Gastroesophageal sphincter (tissue), 4 donors: ENCODE results near the gene CCDC57. TPM values are rescaled to one million over a fixed set of nuclear protein-coding genes. Genes with fewer than 3 reads are reported as not detected.

Experiments
- ATAC-seq: fragments of 150-250 bp; one replicate; pipeline ENCODE4 v1.9.1; 2016; ENCODE audit warnings: mild to moderate bottlenecking, moderate library complexity
- H3K27ac ChIP-seq, 4 donors: fragments of 200-600 bp; sonication (generic) in 3 of 4; 1 replicate in 3 of 4; 2 replicates in 1 of 4; pipeline ENCODE4 v1.5.1; 2016 to 2019
- H3K27me3 ChIP-seq: fragments of 200-600 bp; sonication (generic); one replicate; pipeline ENCODE4 v1.5.1; 2019
- H3K36me3 ChIP-seq, 2 donors: fragments of 200-600 bp; sonication (generic); one replicate each; pipeline ENCODE4 v1.5.1; 2019; ENCODE audit warnings: control low read depth in 1 of 2
- H3K4me1 ChIP-seq, 3 donors: fragments of 200-600 bp; sonication (generic); 1 replicate in 2 of 3; 2 replicates in 1 of 3; pipeline ENCODE4 v1.5.1; 2016 to 2019; ENCODE audit warnings: control low read depth in 2 of 3
- H3K4me3 ChIP-seq, 2 donors: fragments of 200-600 bp; sonication (generic); one replicate each; pipeline ENCODE4 v1.5.1; 2019; ENCODE audit warnings: mild to moderate bottlenecking in 1 of 2, moderate library complexity in 1 of 2
- H3K9me3 ChIP-seq, 3 donors: fragments of 200-600 bp; sonication (generic); one replicate each; pipeline ENCODE4 v1.5.1; 2017 to 2019; ENCODE audit warnings: control low read depth in 2 of 3
- EP300 ChIP-seq: sonication (generic); formaldehyde crosslinking; IDR thresholded peaks from one replicate; pipeline ENCODE4 v1.6.1; 2017; ENCODE audit warnings: antibody characterized with exemption, mild to moderate bottlenecking
- POLR2A ChIP-seq, 2 donors: fragments of 450-650 bp; IDR thresholded peaks; one replicate each; pipeline ENCODE4 v1.6.1; 2017; ENCODE audit warnings: antibody characterized with exemption in 2 of 2, mild to moderate bottlenecking in 2 of 2, moderate library complexity in 1 of 2
- POLR2AphosphoS5 ChIP-seq: sonication (generic); formaldehyde crosslinking; IDR thresholded peaks from one replicate; pipeline ENCODE4 v1.6.1; 2017; ENCODE audit warnings: antibody characterized with exemption
- WGBS, 2 donors: methylation state at CpG; one replicate each; pipeline ENCODE4 v1.1.5; 2018; ENCODE audit warnings: low coverage in 1 of 2; 5-methylcytosine and 5-hydroxymethylcytosine counted together
- total RNA-seq, 4 donors: library from RNA; depleted of rRNA; stranded (reverse); fragments of >200 nt; gene quantifications; one replicate each; pipeline ENCODE4 v1.1.0, GENCODE V29; 2016
- TF ChIP-seq, protein P1 (sequence below), 4 experiments: fragments of 200-600 bp in 2 of 4; fragments of 450-650 bp in 2 of 4; sonication (generic) in 1 of 4; IDR thresholded peaks; one replicate each; pipeline ENCODE4 v1.5.1; 2017 to 2019; ENCODE audit warnings: antibody characterized with exemption in 4 of 4, mild to moderate bottlenecking in 2 of 4, moderate library complexity in 2 of 4

CCDC57 gene
- total RNA-seq, 4 donors from 2014 or later = 6.5 to 28.2 (median 16.2) TPM

GRCh38 chr17:82127704-82128103 is 84.9 kb downstream of the CCDC57 start:
- H3K4me3 ChIP-seq = no peak overlapping the region
- H3K36me3 ChIP-seq = peaks cover 0 to 36% of the 10 kb centered on the region in 2 donors
- no peaks in the 10 kb centered on the region for H3K4me1 ChIP-seq
- H3K9me3 ChIP-seq = no peaks in the 10 kb centered on the region
- no peak for ATAC-seq
- H3K27me3 ChIP-seq = no peaks in the 10 kb centered on the region
- TF ChIP-seq POLR2AphosphoS5 (no peak), POLR2A (IDR thresholded peaks at IDR 0.05) (no peak), EP300 (no peak)
- TF ChIP-seq, protein P1, sequence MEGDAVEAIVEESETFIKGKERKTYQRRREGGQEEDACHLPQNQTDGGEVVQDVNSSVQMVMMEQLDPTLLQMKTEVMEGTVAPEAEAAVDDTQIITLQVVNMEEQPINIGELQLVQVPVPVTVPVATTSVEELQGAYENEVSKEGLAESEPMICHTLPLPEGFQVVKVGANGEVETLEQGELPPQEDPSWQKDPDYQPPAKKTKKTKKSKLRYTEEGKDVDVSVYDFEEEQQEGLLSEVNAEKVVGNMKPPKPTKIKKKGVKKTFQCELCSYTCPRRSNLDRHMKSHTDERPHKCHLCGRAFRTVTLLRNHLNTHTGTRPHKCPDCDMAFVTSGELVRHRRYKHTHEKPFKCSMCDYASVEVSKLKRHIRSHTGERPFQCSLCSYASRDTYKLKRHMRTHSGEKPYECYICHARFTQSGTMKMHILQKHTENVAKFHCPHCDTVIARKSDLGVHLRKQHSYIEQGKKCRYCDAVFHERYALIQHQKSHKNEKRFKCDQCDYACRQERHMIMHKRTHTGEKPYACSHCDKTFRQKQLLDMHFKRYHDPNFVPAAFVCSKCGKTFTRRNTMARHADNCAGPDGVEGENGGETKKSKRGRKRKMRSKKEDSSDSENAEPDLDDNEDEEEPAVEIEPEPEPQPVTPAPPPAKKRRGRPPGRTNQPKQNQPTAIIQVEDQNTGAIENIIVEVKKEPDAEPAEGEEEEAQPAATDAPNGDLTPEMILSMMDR (IDR thresholded peaks at IDR 0.05) = no peak
- H3K27ac ChIP-seq = no peak overlapping the region
- WGBS, 2 donors = 82% methylated on average over 3 of the region's 9 CpGs; no CpG with 5 or more reads in 1 of the 2 donors

DNA sequence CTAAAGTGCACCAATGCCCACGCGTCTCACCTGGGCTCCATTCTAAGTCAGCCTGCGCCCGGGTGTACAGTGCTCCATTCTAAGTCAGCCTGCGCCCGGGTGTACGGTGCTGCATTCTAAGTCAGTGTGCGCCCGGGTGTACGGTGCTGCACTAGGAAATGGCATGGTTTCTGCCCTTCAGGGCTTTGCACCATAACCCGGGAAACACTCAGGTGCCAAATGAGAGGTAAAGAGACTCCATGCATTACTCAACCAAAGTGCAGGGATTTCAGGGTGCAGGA is 85.4 kb downstream of the CCDC57 start:
- TF ChIP-seq, protein P1 (IDR thresholded peaks at IDR 0.05) = no peak
- TF ChIP-seq POLR2AphosphoS5 = no peak
- Histone ChIP-seq H3K36me3 (peaks cover 0 to 41% of the 10 kb centered on the region in 2 donors), H3K4me1 (no peaks in the 10 kb centered on the region), H3K9me3 (no peaks in the 10 kb centered on the region), H3K4me3 (no peak overlapping the region), H3K27me3 (no peaks in the 10 kb centered on the region), H3K27ac (no peak overlapping the region)
- WGBS, 2 donors = no CpG with 5 or more reads among the region's 11 CpGs
- no peak for ATAC-seq

- H3K4me3 ChIP-seq = no peak overlapping the region
- H3K9me3 ChIP-seq = no peaks in the 10 kb centered on the region
- ATAC-seq = no peak
- no peak overlapping the region for H3K27ac ChIP-seq
- TF ChIP-seq EP300 (no peak), POLR2A (IDR thresholded peaks at IDR 0.05) (no peak), POLR2AphosphoS5 (no peak)
- TF ChIP-seq, protein P1 (IDR thresholded peaks at IDR 0.05) = no peak
- H3K36me3 ChIP-seq = peaks cover 0 to 46% of the 10 kb centered on the region in 2 donors
- WGBS, 2 donors = 75 to 77% methylated on average over 11 to 18 of the region's 35 CpGs
- no peaks in the 10 kb centered on the region for H3K4me1 ChIP-seq
- no peaks in the 10 kb centered on the region for H3K27me3 ChIP-seq
Observed at GRCh38 chr17:82126556-82127314, 85.9 kb downstream of the CCDC57 start.

DNA sequence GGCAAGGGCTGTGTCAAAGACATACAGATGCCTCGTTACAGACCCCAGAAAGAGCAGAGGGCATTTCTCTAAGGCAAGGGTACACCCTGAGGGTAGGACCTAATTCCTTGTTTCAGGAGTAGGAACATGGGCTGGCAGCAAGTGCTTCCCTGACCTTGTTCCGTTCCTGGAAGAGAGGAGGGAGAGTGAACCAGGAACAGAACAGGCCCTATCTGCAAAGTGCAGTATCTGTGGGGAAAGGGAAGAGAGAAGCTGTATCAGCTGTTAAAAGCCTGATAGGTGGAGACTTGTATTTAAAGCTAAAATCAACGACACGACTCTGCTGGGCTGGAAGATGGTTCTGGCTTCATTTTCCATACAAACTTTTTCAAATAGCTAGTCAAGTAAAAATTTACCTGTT is 88.5 kb downstream of the CCDC57 start:
- H3K9me3 ChIP-seq = no peaks in the 10 kb centered on the region

More for the DNA sequence above, 88.5 kb downstream of the CCDC57 start:
- Histone ChIP-seq H3K27ac (no peak overlapping the region), H3K4me3 (no peak overlapping the region), H3K4me1 (peaks cover 0 to 7% (median 0%) of the 10 kb centered on the region in 3 donors), H3K27me3 (no peaks in the 10 kb centered on the region), H3K36me3 (peaks cover 0 to 53% of the 10 kb centered on the region in 2 donors)
- ATAC-seq = no peak
- 73 to 82% methylated on average over 2 to 4 of the region's 4 CpGs for WGBS, 2 donors
- TF ChIP-seq, protein P1 (IDR thresholded peaks at IDR 0.05) = no peak
- TF ChIP-seq POLR2A (IDR thresholded peaks at IDR 0.05) (no peak), POLR2AphosphoS5 (no peak), EP300 (no peak)
